ENCODE data around the gene UNCX.

DNA sequence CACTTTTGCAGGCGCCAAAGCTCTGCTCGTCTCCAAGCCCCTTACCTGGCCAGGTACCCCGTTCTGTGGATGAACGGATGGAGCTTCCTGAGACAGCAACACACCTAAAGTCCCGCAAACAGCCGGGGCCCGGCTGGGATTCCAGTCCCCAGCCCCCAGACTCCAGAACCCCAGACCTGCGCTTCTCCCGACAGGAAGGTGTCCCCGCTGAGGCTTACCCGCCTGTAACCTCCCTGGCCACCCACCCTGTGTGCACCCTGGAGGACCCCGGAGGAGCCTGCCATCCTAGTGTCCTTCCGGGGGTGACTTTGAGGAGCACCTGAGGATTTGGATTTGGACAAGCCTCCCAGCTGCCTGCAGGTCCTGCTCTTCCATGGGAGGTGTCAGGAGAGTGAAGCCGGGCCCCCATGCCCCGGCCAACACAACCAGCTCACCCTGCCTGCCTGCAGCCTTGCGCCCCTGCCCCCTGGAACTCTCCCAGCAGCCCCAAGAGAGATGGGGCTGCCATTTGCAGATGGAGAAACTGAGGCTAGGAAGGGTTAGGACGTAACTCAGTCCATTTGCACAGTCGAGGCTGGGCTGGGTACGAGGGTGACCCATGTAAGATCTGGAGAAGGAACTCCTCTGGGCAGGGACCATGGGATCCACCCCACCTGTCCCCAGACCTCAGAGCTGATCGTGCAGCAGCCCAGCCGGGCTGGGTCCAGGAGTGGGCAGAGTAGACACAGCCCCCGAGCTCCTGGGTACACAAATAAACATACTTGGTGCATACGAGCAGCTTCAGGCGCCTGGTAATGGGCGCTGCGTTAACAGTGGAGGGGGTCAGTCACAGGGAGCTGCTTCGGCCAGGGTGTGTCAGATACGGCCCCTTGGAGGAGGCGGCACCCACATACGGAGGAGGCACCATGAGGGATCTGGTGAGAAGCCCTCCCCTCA, 31.9 kb downstream of the UNCX start:
- TF ChIP-seq, protein P1, sequence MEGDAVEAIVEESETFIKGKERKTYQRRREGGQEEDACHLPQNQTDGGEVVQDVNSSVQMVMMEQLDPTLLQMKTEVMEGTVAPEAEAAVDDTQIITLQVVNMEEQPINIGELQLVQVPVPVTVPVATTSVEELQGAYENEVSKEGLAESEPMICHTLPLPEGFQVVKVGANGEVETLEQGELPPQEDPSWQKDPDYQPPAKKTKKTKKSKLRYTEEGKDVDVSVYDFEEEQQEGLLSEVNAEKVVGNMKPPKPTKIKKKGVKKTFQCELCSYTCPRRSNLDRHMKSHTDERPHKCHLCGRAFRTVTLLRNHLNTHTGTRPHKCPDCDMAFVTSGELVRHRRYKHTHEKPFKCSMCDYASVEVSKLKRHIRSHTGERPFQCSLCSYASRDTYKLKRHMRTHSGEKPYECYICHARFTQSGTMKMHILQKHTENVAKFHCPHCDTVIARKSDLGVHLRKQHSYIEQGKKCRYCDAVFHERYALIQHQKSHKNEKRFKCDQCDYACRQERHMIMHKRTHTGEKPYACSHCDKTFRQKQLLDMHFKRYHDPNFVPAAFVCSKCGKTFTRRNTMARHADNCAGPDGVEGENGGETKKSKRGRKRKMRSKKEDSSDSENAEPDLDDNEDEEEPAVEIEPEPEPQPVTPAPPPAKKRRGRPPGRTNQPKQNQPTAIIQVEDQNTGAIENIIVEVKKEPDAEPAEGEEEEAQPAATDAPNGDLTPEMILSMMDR (IDR thresholded peaks at IDR 0.05), result no peak
- TF ChIP-seq POLR2A (IDR thresholded peaks at IDR 0.05), result no peak
